Esophagus mucosa (tissue), 1 donor: Measurements from ENCODE around the gene AKAP9. TPM values are rescaled to one million over a fixed set of nuclear protein-coding genes. Genes with fewer than 3 reads are reported as not detected.
"Not testable (repeated sequence)": the region's sequence is repeated elsewhere in the genome, so short reads cannot be mapped to it uniquely, and the experiment has no call there.

Experiments
- ATAC-seq: fragments of 200-7000 bp; cut with Tn5 transposase; one replicate; pipeline ENCODE4 v1.9.1; 2020
- total RNA-seq: library from RNA; stranded (reverse); gene quantifications from one replicate; pipeline ENCODE4 v1.2.4, GENCODE V29; 2023
- donor health status: DM: yes; HTN: yes; CAD: no.

AKAP9 gene
- 42.3 TPM for total RNA-seq

DNA sequence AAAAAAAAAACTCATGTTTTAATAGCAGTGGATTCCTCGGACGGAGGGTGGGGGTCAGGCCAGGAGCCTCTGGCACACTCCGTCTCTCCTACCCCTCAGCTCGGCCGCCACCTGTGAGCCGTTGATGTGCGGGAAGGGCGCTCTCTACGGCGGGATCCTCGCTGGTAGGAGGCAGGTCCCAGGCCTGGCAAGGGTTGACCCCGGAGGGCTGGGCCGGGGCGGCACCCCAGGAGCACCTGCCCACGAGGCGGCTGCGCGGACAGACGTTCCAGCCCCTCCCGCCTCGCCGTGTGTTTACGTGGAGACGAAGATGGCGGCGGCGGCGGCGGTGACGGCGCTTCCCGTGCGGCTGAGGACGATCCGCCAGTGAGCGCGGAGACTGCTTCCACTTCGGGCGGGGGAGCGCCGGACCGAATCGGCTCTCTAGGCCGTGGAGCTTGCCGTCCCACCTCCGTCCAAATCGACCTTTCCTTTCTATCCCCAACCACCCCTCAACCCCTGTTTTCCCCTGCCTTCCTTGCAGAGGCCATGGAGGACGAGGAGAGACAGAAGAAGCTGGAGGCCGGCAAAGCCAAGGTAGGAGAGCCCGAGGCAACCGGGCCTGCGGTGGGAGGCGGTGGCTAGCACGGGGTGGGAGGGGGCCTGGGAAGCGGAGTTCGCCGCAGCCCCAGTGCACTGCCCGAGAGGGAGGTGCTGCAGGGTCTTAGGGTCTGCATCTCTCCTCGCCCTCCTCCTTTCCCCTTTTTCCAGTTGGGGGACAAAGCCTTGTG is at the start of gene AKAP9:
AKAP9 (plus strand) TSS at position 291 of the 770 bp plus-strand sequence; CDS start at position 529, 238 bp downstream.
- ATAC-seq, result peak; percentile 97

DNA sequence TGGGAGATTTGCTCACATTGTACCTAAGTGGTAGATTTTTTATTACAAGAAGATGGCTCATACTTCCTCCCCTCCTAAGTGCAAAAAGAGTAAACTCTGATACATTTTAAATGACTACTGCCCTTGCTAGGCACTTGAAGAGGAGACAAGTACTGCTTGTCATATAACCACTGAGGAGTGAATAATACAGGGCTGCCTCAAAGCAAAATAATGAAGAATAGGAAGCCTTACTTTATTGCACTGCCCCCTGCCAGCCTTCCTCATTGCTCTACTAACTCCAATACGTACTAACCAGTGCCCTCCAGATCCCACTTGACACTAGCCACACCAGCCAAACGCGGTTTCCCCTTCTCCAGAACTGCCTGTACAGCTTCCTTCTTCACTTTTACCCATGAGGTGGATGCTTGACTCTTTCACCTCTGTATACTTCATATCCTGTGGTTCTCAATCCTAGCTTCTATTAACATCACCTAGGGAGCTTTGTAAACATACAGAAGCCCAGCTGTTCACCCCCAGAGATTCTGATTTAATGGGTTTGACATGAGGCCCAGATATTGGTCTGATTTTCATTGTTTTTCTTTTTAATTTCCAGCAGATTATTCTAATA is 48.5 kb upstream of the AKAP9 start:
- no peak for ATAC-seq

DNA sequence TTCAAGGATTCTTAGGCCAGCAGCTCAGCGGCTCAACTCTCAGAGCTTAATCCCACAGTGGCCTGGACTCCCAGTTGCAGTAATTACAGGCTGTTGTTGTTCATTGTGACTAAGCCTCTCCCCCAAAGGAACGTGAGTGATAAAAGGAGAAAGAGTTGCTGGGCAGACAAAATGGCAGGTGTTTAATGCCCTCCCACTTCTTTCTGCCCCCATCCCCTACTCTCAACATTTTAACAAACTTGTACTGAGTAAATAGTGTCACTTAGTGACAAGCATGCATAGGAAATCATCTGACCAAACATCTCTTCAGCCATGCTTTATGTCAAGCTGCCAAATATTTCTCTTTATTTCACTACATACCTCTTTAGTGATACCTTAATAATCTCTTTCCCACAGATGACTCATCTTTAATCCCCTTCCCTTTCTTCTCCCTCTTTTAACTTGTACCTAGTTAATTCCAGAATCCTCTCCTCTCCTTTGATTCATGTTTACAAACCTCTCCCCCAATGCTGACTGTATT is 47.8 kb upstream of the AKAP9 start:
- peak; percentile 56 for ATAC-seq

DNA sequence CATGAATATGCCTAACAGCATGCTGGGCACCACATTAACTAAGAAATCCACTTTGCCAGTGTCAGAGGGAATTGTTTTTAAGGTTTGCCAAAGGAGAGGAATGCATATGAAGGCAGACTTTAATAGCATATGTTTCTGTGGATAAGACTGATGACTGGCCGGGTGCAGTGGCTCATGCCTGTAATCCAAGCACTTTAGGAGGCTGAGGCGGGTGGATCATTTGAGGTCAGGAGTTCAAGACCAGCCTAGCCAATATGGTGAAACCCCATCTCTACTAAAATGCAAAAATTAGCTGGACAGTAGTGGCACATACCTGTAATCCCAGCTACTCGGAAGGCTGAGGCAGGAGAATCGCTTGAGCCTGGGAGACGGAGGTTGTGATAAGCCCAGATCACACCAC is 47.0 kb upstream of the AKAP9 start:
- ATAC-seq, result not testable (repeated sequence)

DNA sequence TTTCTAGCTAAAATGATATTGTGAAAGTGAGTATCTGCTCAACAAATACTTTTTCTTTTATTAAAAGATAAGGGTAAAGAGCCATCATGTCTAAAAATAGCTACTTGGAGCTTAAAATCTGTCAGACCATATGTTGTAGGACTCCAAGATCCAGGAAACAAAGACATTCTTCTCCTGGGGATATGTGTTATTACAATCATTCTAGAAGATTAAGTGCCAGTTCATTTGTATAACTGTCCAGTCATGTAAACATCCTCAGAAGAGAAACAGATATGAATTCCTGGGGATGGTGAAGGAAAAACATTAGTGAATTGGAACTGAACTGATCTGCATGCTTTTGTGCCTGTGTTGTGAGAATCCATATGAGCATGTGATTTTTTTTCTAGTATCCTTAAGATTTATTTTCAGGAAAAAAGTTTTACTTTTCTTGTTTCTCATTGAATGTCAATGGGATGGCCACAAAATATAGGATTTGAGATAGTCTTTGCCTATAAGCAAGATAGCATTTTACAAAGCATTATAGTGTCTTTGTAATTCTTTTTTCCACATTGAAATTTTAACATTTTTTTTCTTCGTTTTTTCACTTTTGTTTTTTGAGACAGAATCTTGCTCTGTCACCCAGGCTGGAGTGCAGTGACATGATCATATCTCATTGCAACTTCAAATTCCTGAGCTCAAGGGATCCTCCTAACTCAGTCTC is 45.7 kb upstream of the AKAP9 start:
- ATAC-seq, result no peak

DNA sequence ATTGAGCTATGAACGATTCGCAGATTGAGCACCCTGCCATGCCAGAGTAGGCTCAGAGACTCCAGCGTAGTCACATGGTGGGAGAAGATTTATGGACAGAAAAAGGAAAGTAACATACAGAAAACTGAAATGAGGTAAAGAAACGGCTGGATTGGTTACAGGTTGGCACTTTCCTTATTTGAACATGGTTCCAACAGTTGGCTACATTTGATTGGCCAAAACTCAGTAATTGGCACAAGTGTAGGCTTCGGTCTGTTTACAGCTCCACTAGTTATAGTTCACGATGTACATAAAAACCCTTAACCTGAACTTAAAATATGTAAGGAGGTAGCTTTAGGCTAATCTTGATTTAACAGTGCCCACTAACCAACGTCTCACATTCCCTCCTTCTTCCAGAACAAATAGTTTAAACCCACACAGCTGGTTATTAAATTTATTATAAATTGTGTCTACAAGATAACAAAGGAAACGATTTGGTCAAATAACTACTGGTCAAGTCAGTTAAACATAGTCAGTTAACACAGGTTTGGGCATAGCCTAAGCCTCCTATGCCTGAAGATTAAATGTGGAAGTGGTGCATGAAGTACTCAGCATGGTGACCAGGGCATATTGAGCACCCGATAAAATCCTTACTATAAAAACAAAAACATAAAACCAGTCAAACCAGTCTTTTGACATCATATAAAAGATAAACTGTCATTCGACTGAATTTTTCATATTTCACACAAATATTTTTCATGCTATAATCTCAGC is 42.2 kb upstream of the AKAP9 start:
- ATAC-seq, result peak; percentile 54

DNA sequence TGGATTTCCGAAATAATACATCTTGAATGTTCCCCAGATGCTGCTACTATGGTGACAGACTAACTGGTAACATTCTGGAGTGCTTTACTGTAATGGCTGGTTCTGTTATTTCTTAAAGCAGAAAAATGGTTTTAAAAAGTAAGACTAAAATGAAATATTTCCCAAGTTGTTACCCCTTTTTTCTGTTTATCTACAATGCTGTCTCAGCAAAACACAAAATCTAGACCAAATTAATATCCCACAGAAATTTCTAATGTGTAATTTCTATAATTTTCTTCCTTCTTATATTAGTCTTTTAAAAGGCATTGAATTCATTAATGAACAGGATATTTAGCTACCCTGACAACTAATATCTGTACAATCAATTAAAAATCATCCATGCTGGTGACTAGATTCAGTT is 41.1 kb upstream of the AKAP9 start:
- no peak for ATAC-seq

DNA sequence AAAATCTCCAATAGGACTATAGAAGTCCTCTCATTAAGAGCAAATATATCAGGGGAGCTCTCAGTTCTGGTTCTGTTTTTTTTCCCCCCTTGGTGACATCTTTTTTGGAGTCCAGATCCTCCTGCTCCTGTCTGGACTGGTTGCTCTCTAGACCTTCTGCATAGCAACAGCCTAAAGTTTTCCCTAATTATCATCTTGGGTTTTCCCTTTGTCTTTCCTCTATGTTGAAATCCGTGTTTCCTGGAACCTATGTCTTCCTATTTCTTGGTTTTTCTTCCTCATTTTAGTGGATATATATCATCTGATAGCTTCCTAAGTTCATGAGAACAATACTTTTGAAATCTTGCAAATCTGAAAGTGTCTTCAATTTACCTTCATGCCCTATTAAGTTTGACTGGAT is 30.5 kb upstream of the AKAP9 start:
- ATAC-seq, result no peak

DNA sequence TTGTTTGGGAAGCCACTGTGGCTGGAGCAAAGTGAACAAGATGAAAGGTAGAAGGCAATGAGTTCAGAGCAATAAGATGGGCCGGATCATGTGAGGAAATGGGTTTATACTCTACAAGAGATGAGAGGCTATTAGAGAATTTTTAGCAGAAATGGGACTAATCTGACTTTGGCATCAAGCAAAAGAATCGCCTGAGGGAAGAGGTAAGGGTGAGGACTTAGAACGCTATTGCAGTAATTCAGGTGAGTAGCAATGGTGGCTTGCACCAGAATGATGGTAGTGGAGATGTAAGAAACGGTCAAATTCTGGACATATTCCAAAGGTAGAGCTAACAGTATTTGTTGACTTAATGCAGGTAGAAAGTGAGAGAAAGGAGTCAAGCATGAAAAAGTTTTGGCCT is 29.5 kb upstream of the AKAP9 start:
- no peak for ATAC-seq

DNA sequence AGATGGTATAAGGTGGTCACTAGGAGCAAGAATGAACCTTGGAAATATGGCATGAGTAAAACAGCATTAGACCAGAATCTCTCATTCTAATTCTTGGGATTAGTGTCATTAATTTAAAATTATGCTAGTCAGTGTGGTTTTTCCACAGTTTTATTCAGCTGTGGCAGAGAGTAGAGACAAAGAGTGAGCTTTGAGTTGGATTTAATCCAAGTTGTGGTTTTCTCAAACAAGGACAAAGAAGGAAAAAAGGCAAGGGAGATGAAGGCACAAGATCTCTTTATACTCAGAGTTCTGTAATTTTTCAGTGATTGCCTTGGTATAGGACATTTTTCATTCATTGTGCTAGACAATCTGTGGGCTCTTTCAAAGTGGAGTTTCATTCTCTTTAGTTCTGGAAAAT is 28.2 kb upstream of the AKAP9 start:
- ATAC-seq, result no peak

DNA sequence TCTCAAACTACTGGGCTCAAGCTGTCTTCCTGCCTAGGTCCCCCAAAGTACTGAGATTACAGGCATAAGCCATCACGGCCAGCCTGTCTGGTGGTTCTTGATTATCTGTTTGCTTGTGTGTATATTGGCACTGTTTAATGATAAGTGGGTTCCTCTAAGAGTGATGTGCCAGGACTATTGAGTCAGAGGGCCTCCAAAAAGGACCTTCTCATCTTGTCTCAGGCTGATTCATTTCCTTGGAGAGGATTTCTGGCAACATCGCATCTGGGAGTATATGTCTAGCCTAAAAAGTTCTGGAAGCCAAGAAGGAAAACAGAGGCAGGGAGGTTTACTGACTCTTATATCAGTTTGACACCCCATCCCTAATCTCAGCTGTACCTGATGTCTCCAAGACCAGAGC is 27.1 kb upstream of the AKAP9 start:
- ATAC-seq, result no peak

DNA sequence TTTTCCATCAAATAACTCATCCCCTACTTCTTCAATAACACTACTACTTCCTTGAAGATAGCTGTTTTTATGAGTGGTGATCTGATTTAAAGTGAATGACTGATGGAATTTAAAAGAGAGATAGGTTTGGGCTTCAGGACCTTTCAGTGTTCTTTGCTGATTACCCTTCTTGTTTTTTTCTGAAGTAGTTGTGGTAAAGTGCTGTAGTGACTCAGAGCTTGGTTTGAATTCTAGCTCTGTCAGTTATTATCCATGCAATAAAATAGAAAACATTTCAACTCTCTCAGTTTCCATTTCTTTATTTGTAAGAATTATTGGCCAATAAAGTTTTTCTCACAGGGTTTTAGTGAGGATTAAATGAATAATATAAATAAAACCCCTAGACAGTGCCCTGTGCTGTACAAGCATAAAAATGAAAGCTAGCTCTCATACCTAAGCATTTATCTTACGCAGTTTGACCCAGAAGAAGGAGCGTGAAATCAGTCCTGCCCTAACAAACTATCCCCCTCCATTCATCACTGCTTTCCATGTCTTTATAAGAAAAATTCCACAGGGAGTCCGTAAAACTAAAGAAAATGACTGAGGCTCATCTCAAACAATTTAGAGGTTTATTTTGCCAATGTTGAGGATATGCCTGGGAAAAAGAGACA is 25.1 kb upstream of the AKAP9 start:
- ATAC-seq, result no peak

DNA sequence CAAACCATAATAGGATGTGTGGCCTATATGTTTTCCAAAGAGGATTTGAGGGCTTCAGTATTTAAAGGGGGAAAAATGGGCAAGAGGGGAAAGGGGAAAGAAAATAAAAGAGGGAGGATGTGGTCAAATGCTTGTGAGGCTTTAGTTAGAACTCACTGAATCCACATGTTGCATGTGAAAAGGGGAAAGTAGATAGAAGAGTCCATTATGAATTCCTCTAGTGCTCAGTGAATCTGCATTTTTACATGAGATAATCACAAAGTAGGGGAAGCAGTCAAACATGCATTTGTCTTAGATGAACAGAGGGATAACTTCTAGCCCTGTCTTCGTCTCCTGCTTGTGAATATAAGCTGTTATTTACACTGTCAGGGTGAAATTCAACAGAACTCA is 24.6 kb upstream of the AKAP9 start:
- ATAC-seq, result no peak

DNA sequence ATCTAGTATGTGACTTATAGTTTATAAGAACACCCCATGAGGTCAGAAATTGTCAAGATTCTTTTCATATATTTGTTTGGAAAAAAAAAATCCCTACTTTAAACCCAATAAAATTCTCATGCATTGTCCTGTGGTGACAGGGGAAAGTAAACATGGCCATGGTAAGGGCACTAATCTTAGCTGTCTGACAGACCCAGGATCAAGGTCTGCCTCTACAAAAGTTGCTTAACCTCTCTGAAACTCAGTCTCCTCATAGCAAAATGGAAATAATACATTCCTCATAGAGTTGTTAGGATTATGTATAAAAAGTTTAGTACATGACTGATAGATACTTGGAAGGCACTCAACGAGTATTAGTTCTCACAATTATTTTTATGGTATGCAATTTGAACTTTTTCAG is 22.3 kb upstream of the AKAP9 start:
- no peak for ATAC-seq

DNA sequence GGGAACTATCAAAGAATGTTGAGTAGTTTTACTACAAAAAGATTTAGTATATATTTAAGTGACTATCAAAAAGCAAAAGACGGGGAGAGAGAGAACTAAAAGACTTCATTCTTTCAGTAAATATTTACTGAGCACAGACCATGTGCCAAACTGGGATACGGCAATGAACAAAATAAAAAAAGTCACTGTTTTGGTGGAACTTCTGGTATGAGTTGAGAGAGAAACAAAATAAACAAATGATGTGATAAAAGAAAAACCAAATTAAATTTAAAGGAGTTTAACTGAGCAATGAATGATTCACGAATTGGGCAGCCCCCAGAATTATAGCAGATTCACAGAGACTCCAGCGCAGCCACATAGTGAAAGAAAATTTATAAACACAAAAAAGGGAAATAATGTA is 17.8 kb upstream of the AKAP9 start:
- ATAC-seq, result no peak

DNA sequence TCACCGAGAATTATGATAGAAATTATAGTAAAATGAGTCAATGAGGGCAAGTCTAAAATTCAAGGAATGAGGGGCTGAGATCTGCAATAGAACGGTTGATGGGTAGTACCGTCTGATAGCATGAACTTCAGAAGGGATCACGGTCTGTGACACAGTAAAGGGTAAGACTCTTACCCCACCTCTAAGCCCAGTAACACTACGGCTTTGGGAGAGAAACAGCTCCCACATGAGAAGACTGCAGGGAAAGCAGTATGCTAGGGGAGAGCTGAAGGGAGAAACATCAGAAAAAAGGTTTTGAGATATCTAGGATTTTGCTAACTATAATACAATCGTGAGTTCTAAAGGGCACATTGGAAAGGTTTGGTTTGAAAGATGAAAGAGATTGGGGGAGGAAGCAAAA is 12.8 kb upstream of the AKAP9 start:
- ATAC-seq, result no peak

DNA sequence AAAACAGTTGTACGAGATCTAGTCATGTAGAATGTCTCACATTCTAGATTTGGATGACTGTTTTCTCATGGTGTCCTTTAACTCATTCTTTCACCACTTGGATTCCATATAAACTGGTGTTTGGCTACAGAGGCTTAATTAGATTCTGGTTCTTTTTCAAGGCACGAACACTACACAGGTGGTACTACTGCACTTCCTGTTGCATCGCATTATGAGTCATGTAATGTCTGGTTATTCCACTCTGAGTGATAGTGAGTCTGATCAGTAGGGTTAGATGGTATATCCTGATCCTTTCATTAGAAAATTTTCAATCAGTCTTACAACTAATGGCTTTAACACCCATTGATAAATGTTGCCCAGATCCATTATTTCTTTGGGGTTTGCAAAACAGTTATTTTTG is 11.2 kb upstream of the AKAP9 start:
- peak; percentile 86 for ATAC-seq

DNA sequence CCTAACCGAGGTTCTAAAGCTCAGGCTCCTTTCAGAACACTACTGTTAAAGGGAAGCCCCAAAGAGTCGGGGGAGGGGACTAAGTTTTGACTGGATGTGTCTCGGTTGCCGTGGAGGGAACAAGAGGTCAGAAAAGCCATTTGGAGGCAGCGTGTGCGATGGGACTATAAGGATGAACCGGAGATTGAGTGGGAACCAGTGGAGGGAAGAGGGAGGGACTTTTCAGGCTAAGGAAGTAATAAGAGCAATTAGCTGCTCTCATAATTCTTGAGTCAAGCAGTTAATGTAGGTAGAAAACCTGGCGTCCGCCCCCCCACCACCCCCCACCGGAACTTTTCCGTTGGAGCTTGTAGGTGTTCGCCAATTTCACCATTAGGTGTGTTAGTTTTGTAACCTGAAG is 491 bp upstream of the AKAP9 start:
- ATAC-seq, result peak; percentile 10

DNA sequence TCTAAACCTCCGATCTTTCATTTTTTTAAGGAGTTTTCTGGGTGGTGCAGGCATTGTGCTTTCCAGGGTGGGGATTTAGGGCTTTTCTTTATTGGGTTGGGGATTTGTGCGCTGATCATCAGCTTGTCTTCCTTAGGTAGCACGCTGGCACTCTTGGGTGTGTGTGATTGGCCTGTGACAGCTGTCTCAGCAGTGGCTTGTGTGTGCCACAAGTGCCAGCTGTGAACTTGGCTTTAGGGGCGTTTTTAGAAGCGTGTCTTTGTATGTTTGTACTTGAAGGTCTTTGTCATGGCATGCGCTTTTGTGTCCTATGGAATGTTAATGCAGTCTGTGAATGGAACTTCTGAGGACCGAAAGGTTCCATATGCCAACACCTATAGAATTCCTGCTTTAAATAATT is 788 bp downstream of the AKAP9 start:
- peak; percentile 57 for ATAC-seq

DNA sequence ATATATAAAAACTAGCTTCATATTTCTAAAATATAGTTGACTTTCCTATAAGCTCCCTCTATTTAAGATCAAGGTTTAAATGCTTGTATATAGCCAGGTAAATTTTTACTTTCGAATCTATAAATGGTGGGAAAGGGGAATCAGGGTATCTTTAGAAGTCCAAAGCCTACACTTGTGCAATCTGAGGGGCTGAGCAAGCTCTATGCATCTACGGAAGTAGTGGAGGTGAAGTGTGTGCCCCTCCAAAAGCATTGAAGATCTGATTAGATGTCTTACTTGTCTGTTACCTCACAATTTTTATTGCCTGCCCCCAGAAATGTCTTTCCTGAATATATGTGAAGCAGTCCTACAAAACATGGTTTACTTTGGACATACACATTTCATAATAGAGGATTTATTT is 1.6 kb downstream of the AKAP9 start:
- ATAC-seq, result no peak

DNA sequence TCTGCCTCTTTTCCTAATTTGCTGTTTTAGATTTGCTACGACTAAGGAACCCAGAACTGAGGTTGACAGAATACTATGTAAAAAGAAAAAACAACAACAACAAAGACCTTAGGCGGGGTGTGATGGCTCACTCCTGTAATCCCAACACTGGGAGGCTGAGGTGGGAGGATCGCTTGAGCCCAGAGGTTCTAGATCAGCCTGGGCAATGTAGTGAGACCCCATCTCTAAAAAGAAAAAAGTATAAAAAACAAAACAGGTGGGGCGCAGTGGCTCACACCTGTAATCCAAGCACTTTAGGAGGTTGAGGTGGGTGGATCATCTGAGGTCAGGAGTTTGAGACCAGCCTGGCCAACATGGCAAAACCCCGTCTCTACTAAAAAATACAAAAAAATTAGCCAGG is 4.3 kb downstream of the AKAP9 start:
- ATAC-seq, result not testable (repeated sequence)

DNA sequence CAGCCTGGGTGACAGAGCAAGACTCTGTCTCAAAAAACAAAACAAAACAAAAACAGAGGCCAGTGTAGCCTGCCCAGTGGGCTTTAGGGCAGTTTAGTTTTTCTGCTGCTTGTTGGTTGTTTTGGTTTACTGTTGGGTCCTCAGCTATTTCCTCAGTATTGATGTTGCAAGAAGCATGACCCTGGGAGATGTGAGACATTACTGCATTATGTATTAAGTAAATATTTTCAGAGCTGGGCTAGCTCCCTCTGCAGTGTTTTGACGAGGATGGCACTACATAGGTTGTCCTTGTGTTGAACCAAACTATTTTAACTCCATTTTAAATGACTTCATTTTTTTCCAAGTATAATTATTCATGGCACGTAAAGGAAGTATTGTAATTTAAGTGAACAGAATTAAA is 4.8 kb downstream of the AKAP9 start:
- no peak for ATAC-seq
